HG02798 (cell line): Measurements from ENCODE around the gene SPRR2D.
"Not testable (repeated sequence)": the region's sequence is repeated elsewhere in the genome, so short reads cannot be mapped to it uniquely, and the experiment has no call there.

Experiments used
- ATAC-seq: cut with Tn5 transposase; IDR thresholded peaks from one replicate; pipeline ENCODE4 v1.9.1; 2021; ENCODE audit warnings: mild to moderate bottlenecking; ENCODE audit not compliant: unreplicated experiment, poor library complexity

Gene SPRR2D

DNA sequence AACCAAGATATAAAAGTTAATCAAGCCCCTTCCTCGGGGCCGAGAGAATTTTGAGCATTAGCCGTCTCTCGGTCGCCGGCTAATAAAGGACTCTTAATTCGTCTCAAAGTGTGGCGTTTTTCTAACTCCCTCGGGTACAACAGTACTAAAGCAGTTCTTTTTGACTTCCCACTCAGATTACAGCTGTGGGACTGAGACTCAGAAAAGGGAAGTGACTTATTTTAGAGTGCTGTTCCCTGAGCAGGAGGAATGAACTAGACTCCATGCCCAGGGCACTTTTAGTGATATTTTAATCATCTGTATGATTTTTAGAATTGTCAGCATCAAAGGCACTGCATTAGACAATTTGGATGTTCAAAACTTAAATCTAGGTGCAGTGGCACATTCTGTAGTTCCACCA is 18.6 kb downstream of the SPRR2D start:
- ATAC-seq = not testable (repeated sequence)

DNA sequence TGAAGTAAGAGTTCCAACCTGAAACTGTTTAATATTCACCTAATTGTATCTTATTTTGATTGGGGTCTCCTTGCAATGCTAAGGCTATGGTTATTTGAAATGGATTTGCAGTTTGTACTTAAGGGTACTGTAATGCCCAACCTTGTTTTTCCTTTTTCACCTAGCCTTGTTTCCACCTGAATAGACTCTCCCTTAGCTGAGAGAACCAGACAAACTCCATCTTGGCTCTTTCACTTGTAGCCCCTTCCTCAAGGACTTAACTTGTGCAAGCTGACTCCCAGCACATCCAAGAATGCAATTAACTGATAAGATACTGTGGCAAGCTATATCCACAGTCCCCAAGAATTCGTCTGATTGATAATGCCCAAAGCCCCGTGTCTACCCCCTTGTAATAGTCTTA is 19.1 kb downstream of the SPRR2D start:
- not testable (repeated sequence) for ATAC-seq

DNA sequence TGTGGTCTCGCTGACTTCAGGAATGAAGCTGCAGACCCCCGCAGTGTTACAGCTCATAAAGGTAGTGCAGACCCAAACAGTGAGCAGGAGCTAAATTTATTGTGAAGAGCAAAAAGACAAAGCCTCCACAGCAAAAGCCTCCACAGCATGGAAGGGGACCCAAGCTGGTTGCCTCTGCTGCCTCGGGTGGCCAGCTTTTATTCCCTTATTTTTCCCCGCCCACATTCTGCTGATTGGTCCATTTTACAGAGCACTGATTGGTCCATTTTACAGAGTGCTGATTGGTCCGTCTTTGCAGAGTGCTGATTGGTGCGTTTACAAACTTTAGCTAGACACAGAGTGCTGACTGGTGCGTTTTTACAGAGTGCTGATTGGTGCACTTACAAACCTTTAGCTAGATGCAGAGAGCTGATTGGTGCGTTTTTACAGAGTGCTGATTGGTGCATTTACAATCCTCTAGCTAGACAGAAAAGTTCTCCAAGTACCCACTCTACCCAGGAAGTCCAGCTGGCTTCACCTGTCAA is 29.6 kb downstream of the SPRR2D start:
- ATAC-seq = not testable (repeated sequence)

DNA sequence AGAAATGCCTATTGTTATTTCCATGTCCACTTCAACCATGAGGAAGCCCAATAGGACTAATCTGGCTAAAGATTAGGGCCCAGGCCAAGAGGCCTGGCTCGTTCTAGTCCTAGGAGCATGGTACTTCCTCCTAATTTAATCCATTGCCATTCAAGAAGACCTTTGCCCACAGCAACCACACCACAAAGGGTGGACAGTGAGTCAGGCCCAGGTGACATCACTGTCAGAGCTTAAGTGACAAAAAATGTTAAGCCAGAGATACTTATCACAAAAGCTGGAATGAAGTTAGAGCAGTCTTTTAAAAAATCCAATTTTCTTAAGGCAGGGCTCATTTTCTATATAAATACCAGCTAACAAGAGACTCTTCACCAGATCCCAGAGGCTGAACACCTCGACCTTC is 39.5 kb downstream of the SPRR2D start, which contains the start of gene SPRR3:
Gene SPRR3 (plus strand): TSS at position 368 of the 400 bp plus-strand sequence. CDS start 1,272 bp downstream, outside the sequence.
- ATAC-seq = no peak

DNA sequence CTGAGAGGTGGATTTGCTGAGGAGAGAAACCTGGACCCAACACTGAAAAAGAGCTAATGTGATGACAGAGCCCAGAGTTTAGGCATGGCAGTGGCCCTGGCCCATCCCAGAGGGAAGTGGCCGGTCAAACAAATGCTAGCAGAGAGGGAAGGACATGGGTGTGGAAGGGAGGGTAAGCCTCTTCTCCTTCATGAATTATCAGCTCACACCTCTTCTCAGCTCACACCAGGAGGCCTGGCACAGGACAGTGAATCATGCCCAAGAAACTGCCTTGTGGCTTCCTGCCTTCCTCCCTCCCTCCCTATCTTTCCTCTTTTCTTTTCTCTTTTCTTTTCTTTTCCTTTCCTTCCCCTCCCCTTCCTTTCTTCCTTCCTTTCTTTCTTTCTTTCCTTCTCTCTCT is 40.6 kb downstream of the SPRR2D start:
- ATAC-seq = no peak

DNA sequence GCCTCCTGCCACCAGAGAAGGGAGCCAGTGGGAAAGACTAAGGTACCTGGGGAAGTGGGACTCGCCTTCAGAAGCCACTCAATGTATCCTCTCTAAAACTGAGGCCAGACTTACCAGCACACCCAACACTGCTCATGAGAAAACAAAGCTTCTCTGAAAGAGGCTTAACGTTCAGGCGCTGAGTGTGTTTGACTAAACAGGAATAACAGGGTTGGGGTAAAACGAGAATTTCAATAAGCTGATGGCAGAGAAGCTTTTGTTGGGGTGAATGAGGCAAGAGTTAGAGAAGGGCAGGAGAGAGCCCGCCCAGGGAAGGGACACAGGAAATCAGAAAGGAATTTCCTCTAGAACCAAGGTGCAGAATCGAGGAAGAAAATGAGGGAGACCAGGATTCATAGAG is 41.1 kb downstream of the SPRR2D start:
- no peak for ATAC-seq

DNA sequence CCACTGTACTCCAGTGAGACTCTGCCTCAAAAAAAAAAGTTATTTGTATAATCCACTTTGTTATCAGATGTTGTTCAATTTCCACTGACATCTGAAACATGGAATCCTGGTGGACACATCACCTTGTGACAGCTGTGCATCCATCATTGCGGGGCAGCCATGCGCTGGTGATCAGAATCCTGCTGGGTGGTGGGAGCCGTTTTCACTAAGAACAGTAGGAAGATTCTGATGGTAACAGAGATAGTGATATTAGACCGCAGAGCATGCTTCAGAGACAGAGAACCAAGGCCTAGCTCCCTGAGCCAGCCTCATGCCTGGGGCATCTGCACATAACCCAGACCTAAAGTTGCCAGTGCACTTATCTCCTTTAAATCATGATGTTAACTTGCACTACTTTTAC is 42.4 kb downstream of the SPRR2D start:
- ATAC-seq = no peak

DNA sequence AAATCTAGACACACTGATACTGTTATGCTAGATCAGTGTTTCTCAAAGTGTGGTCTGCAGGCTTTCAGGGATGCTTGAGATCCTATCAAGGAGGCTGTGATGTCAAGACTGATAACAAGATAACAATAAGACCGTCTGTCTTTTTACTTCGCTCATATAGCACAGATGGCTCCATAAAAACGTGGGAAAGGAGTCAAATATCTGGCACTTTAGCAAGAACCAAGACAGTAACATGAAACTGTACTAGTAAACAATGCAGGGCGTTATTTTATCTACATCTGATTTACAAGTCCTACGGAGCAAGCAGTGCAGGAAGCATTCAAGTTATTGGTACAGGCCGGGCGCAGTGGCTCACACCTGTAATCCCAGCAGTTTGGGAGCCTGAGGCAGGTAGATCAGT is 43.0 kb downstream of the SPRR2D start:
- ATAC-seq = no peak

DNA sequence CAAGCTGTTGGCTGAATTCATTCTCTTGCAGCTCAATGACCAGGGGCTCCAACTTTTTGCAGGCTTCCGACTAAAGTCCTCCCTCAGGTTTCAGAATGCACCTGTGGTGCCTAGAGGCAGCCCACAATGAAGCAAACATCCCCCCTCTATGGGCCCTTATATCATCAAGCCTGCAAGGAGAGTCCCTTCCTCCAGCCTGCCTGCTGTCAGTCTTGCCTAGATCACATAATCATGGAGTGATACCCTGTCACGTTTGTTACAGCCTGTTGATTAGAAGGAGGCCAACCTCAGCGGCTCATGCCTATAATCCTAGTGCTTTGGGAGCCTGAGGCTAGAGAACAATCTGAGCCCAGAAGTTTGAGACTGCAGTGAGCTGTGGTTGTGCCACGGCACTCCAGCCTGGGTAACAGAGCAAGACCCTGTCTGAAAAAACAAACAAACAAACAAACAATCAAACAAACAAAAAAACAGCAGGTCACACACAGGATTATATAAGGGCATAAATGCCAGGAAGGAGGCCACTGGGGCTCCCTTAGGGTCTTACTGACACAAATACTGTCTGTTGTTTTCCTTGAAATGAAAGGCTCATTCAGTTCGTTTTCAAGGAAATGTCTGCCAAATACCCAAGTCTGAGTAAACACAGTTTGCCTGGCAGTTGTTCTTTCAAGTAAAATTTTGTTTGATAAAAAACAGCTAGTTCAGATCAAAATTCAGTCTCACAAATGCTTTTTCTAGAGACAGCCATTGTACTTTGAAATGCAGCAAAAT is 44.1 kb downstream of the SPRR2D start:
- ATAC-seq = no peak

DNA sequence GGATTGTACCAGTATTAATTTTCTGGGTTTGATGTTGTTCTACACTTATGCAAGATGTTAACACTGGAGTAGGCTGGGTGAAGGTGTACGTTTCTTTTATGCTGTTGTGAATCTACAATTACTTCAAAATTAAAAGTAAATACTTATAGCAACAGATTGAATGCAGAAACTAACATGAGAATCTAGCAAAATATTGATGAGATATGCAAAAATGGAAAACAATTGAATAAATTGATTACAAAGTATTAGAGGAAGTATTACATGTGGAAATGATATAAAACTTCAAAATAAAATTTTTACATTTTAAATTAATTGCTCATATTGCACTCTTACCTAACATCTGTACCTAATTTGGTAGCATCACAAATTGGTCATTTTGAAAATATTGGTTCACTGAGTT is 45.1 kb downstream of the SPRR2D start:
- no peak for ATAC-seq

DNA sequence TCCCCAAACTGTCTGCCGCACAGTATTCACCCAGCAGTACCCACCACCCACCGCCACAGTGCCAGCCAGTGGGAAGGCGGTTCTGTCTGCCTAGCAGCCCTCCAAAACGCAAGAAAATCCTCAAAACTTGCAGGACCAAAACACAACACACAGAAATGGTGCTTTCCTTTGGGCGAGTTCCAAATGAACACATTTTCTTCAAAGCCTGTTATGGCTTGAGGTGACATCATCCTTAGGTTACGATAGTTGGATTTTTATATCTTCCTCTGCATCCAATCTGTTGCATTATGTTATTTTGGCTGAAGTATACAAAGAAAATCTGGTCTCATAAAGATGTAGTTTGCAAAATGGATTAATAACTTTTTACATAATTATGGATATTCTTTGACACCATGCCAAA is 47.7 kb downstream of the SPRR2D start:
- no peak for ATAC-seq
